Adrenal gland (tissue), 12 donors: ENCODE measurements around the gene SP140. TPM values are rescaled to one million over a fixed set of nuclear protein-coding genes. Genes with fewer than 3 reads are reported as not detected.
"Not testable (repeated sequence)": the region's sequence is repeated elsewhere in the genome, so short reads cannot be mapped to it uniquely, and the experiment has no call there.

Source experiments
- DNase-seq, 7 donors: peaks; one replicate each; pipeline ENCODE4 v3.0.0-alpha.2; 2019 to 2020
- H3K27ac ChIP-seq, 5 donors: fragments of 200-600 bp; sonication (generic) in 4 of 5; 1 replicate in 3 of 5; 2 replicates in 2 of 5; pipeline versions ENCODE4 v1.5.1 to v1.8.0; 2016 to 2020; ENCODE audit warnings: mild to moderate bottlenecking in 1 of 5
- H3K27me3 ChIP-seq: fragments of 200-600 bp; 2 replicates; pipeline ENCODE4 v1.8.0; 2021
- H3K36me3 ChIP-seq, 2 donors: fragments of 200-600 bp; replicated peaks in 1 of 2; 1 replicate in 1 of 2; 2 replicates in 1 of 2; pipeline versions ENCODE4 v1.5.1 to v1.8.0; 2018 to 2022
- H3K4me1 ChIP-seq, 2 donors: fragments of 200-600 bp; replicated peaks in 1 of 2; 1 replicate in 1 of 2; 2 replicates in 1 of 2; pipeline versions ENCODE4 v1.5.1 to v1.8.0; 2018 to 2021
- H3K4me3 ChIP-seq, 4 donors: fragments of 200-600 bp; sonication (generic) in 3 of 4; one replicate each; pipeline ENCODE4 v1.5.1; 2016 to 2018
- H3K9me3 ChIP-seq, 3 donors: fragments of 200-600 bp; sonication (generic) in 1 of 3; replicated peaks in 1 of 3; 1 replicate in 2 of 3; 2 replicates in 1 of 3; pipeline versions ENCODE4 v1.5.1 to v1.8.0; 2016 to 2021
- CTCF ChIP-seq, 6 experiments: fragments of 450-650 bp in 4 of 6; fragments of 200-600 bp in 2 of 6; sonication (generic) in 1 of 6; IDR thresholded peaks; 1 replicate in 5 of 6; 2 replicates in 1 of 6; pipeline versions ENCODE4 v1.5.1 to v1.8.0; 2016 to 2021; ENCODE audit warnings: antibody characterized with exemption in 6 of 6, mild to moderate bottlenecking in 2 of 6, moderate library complexity in 1 of 6
- POLR2A ChIP-seq, 2 donors: fragments of 450-650 bp; IDR thresholded peaks; one replicate each; pipeline ENCODE4 v1.6.1; 2017; ENCODE audit warnings: antibody characterized with exemption in 2 of 2, mild to moderate bottlenecking in 2 of 2, moderate library complexity in 1 of 2
- WGBS, 4 donors: extraction: QIAGEN DNeasy Blood & Tissue Kit in 2 of 4; methylation state at CpG; one replicate each; pipeline versions ENCODE4 v1.1.5 to v1.1.7; 2013 to 2017; 5-methylcytosine and 5-hydroxymethylcytosine counted together
- intact Hi-C, 2 donors: fragments of 100-400 bp; cut with DNase I; formaldehyde crosslinking; loops; one replicate each; pipeline versions ENCODE4 v1.14.1 to v1.15.0; 2022 to 2023
- polyA plus RNA-seq, 3 donors: library from polyadenylated mRNA; stranded (reverse); fragments of 200-250 nt in 2 of 3; fragments of 350-450 nt in 1 of 3; fragmentation: Illumina TruSeq in 1 of 3; extraction: RNeasy Lipid Tissue Mini Kit (QIAGEN cat#74804) in 1 of 3; gene quantifications; one replicate each; pipeline ENCODE4 v1.2.3, GENCODE V29; 2013 to 2014
- total RNA-seq, 9 donors: library from RNA; depleted of rRNA in 4 of 9; stranded (reverse); fragments of >200 nt in 4 of 9; fragments of 120-200 nt in 1 of 9; fragmentation: NEBNext Ultra II Directional in 1 of 9; extraction: Animal tissue kit (Norgen Biotek cat#: 25700) in 1 of 9; gene quantifications; one replicate each; pipeline versions ENCODE4 v1.1.0 to v1.2.4, GENCODE V29; 2013 to 2023
- donor health status: healthy with polysubstance abuse.
- donor health status: Bipolar disorder and iron deficiency.
- donor health status: DM: yes; HTN: yes; CAD: no.
- donor health status: DM: no; HTN: no; CAD: no.
- donor health status: DM: no; HTN: no; CAD: no.
- donor health status: DM: yes; HTN: yes; CAD: no.

SP140 gene
- total and polyA plus RNA-seq, 12 donors: 0.06 to 2.8 (median 1.7) TPM

DNA sequence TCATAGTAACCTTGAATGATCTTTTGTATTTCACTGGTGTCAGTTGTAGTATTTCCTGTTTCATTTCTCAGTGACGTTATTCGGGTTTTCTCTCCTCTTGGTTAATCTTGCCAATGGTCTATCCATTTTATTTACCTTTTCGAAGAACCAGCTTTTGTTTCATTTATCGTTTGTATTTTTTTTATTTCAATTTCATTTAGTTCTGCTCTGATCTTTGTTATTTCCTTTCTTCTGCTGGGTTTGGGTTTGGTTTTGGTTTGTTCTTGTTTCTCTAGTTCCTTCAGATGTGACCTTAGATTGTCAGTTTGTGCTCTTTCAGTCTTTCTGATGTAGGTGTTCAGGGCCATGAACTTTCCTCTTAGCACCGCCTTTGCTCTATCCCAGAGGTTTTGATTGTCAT lies 36.7 kb downstream of the SP140 start:
- Histone ChIP-seq H3K9me3 (no peaks in the 10 kb centered on the region), H3K27ac (no peak overlapping the region), H3K4me1 (no peaks in the 10 kb centered on the region), H3K36me3 (no peaks in the 10 kb centered on the region), H3K27me3 (no peaks in the 10 kb centered on the region), H3K4me3 (no peak overlapping the region)
- 78 to 89% (median 84%) methylated on average over 5 of the region's 5 CpGs for WGBS, 4 donors
- no peak for TF ChIP-seq POLR2A (IDR thresholded peaks at IDR 0.05)
- TF ChIP-seq CTCF (IDR thresholded peaks at IDR 0.05): no peak
- no peak for DNase-seq
- intact Hi-C loops: no loop called here

- intact Hi-C loops, H3K27me3 ChIP-seq, H3K36me3 ChIP-seq, DNase-seq, H3K4me1 ChIP-seq, H3K27ac ChIP-seq, H3K9me3 ChIP-seq, H3K4me3 ChIP-seq: not testable (repeated sequence)
- 51 to 66% (median 59%) methylated on average over 3 to 4 of the region's 4 CpGs for WGBS, 4 donors
These were observed 39.4 kb downstream of the SP140 start for GRCh38 chr2:230264945-230265344.

DNA sequence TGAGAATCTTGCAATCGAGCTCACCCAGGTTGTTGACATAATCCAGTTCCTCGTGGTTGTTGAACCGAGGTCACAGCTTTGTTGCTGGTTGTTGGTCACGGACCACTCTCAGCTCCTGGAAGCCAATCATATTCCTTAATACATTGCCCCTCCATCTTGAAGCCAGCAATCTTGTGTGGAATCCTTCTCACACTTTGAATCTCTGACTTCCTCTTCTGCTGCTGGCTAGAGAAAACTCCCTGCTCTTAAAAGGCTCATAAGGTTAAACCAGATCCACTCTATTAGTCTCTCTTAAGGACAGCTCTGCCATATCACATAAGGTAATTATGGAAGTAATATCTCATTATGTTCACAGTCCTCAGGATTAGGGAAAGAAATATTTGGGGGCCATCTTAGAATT lies 41.1 kb downstream of the SP140 start:
- no peak overlapping the region for H3K27ac ChIP-seq
- intact Hi-C loops: no loop called here
- H3K36me3 ChIP-seq: no peaks in the 10 kb centered on the region
- H3K27me3 ChIP-seq: no peaks in the 10 kb centered on the region
- H3K4me1 ChIP-seq: no peaks in the 10 kb centered on the region
- no peak overlapping the region for H3K4me3 ChIP-seq
- H3K9me3 ChIP-seq: no peaks in the 10 kb centered on the region
- TF ChIP-seq POLR2A (IDR thresholded peaks at IDR 0.05) (no peak), CTCF (IDR thresholded peaks at IDR 0.05) (no peak)
- DNase-seq: no peak
- 65 to 92% (median 85%) methylated on average over 4 of the region's 4 CpGs for WGBS, 4 donors

DNA sequence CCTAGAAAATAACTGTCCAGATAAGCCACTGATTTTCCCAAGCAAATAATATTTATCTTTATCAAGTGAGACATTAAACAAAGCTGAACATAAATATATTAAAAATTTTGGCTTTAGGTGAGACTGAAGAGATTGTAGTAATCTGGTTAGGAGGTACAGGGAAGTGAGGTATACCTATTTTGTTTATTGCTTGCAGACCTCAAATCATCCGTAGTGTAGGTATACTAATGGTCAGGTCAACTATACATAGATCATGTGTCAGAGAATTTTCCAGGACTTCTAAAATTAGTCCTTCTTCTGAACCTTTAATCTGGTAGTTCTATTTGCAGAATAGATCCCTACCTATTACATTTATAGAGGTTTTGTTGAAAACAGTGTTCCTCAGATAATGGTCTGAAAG lies 41.5 kb downstream of the SP140 start:
- H3K4me1 ChIP-seq: no peaks in the 10 kb centered on the region
- no peak overlapping the region for H3K4me3 ChIP-seq
- no peaks in the 10 kb centered on the region for H3K36me3 ChIP-seq
- no peak for TF ChIP-seq POLR2A (IDR thresholded peaks at IDR 0.05)
- no peak for TF ChIP-seq CTCF (IDR thresholded peaks at IDR 0.05)
- 85 to 90% (median 87%) methylated on average over 1 of the region's 1 CpG for WGBS, 4 donors
- intact Hi-C loops: no loop called here
- DNase-seq: no peak
- H3K27me3 ChIP-seq: no peaks in the 10 kb centered on the region
- H3K27ac ChIP-seq: no peak overlapping the region
- no peaks in the 10 kb centered on the region for H3K9me3 ChIP-seq

DNA sequence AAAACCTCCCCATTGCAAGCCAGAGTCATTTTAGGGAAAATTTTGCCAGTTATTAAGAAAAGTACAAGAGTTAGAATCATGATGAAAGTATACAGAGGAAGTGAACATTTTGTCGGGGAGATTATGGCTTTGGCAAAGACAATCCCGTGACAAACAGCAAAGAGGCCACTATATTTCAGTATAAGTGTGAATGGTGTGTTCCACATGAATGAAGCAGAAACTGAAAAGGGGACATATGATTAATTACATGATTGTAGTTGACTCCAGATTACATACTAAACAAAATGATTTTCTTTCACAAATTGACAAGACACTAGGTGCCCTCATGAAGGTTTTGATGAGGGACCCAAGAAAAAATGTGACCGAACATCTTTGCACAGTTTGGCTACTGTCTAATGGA lies 42.0 kb downstream of the SP140 start:
- no peaks in the 10 kb centered on the region for H3K4me1 ChIP-seq
- 73 to 84% (median 83%) methylated on average over 3 of the region's 3 CpGs for WGBS, 4 donors
- TF ChIP-seq POLR2A (IDR thresholded peaks at IDR 0.05) (no peak), CTCF (IDR thresholded peaks at IDR 0.05) (no peak)
- no peaks in the 10 kb centered on the region for H3K9me3 ChIP-seq
- intact Hi-C loops: no loop called here
- H3K4me3 ChIP-seq: no peak overlapping the region
- H3K27ac ChIP-seq: no peak overlapping the region
- no peaks in the 10 kb centered on the region for H3K36me3 ChIP-seq
- H3K27me3 ChIP-seq: no peaks in the 10 kb centered on the region
- no peak for DNase-seq
